Glomerular visceral epithelial cell (primary cell): ENCODE measurements around the gene STOM.
"Not testable (repeated sequence)": the region's sequence is repeated elsewhere in the genome, so short reads cannot be mapped to it uniquely, and the experiment has no call there.

Source experiments
- DNase-seq: peaks from one replicate; pipeline ENCODE4 v3.0.0-alpha.2; 2016; ENCODE audit errors: extremely low spot score

The STOM gene

GRCh38 chr9:121369595-121370265 is at the start of gene STOM:
Gene STOM, minus strand, starts transcription at chr9:121370250. Its CDS starts 63 bp downstream, at chr9:121370187.
- DNase-seq, result peak; percentile 78

GRCh38 chr9:121411993-121412392 is 41.9 kb upstream of the STOM start:
- DNase-seq, result no peak

GRCh38 chr9:121405899-121406298 is 35.8 kb upstream of the STOM start:
- no peak for DNase-seq

GRCh38 chr9:121404906-121405305 is 34.9 kb upstream of the STOM start:
- no peak for DNase-seq

- peak; percentile 74 for DNase-seq
Observed at GRCh38 chr9:121399883-121400607, 30.0 kb upstream of the STOM start.

- peak; percentile 11 for DNase-seq
Observed at GRCh38 chr9:121399126-121399882, 29.3 kb upstream of the STOM start.

GRCh38 chr9:121398374-121398773 is 28.3 kb upstream of the STOM start:
- DNase-seq, result peak; percentile 96

- DNase-seq, result not testable (repeated sequence)
Observed at GRCh38 chr9:121397277-121397676, 27.2 kb upstream of the STOM start.

- DNase-seq, result no peak
Observed at GRCh38 chr9:121395558-121395957, 25.5 kb upstream of the STOM start.

- no peak for DNase-seq
Observed at GRCh38 chr9:121394292-121394691, 24.2 kb upstream of the STOM start.

GRCh38 chr9:121393318-121393717 is 23.3 kb upstream of the STOM start:
- no peak for DNase-seq

GRCh38 chr9:121390372-121390771 is 20.3 kb upstream of the STOM start:
- DNase-seq, result no peak

- DNase-seq, result no peak
Observed at GRCh38 chr9:121388140-121388905, 18.3 kb upstream of the STOM start.

GRCh38 chr9:121386442-121387175 is 16.6 kb upstream of the STOM start:
- no peak for DNase-seq

GRCh38 chr9:121383715-121384114 is 13.7 kb upstream of the STOM start:
- no peak for DNase-seq

- DNase-seq, result no peak
Observed at GRCh38 chr9:121380846-121381245, 10.8 kb upstream of the STOM start.

- DNase-seq, result no peak
Observed at GRCh38 chr9:121376214-121376830, 6.3 kb upstream of the STOM start.

- no peak for DNase-seq
Observed at GRCh38 chr9:121373011-121373729, 3.1 kb upstream of the STOM start.

GRCh38 chr9:121372239-121373010 is 2.4 kb upstream of the STOM start:
- DNase-seq, result no peak
